HepG2 (cell line): ENCODE results near the gene MYL6B. TPM values are rescaled to one million over a fixed set of nuclear protein-coding genes. Genes with fewer than 3 reads are reported as not detected.

ENCODE experiments used
- AKAP8 ChIP-seq: sonication (generic); formaldehyde crosslinking; IDR thresholded peaks from 2 replicates; pipeline ENCODE4 v1.5.1; 2020; ENCODE audit warnings: mild to moderate bottlenecking, missing genetic modification reagents
- ARID2 ChIP-seq: sonication (generic); formaldehyde crosslinking; IDR thresholded peaks from 2 replicates; pipeline ENCODE4 v1.8.1; 2022; ENCODE audit warnings: mild to moderate bottlenecking, missing genetic modification reagents, borderline replicate concordance
- HNRNPK ChIP-seq: fragments of 200-400 bp; formaldehyde crosslinking; IDR thresholded peaks from 2 replicates; pipeline ENCODE4 v1.6.1; 2018; ENCODE audit warnings: low read length, low read depth, moderate library complexity, mild to moderate bottlenecking; ENCODE audit not compliant: poor library complexity, severe bottlenecking
- KLF16 ChIP-seq, 2 experiments: sonication (generic) in 1 of 2; formaldehyde crosslinking in 1 of 2; IDR thresholded peaks; 2 replicates each; pipeline versions ENCODE4 v1.6.1 to v1.8.0; 2016 to 2023; ENCODE audit warnings: missing genetic modification reagents in 2 of 2, missing compliant biosample characterization in 1 of 2
- MYC ChIP-seq: sonication (generic); formaldehyde crosslinking; IDR thresholded peaks from 2 replicates; pipeline ENCODE4 v1.9.0; 2021; ENCODE audit warnings: missing genetic modification reagents, borderline replicate concordance
- NRL ChIP-seq: sonication (generic); formaldehyde crosslinking; IDR thresholded peaks from 2 replicates; pipeline ENCODE4 v1.5.0; 2020; ENCODE audit warnings: missing genetic modification reagents, mild to moderate bottlenecking, moderate library complexity, borderline replicate concordance
- RBM22 ChIP-seq: fragments of 200-400 bp; formaldehyde crosslinking; optimal IDR thresholded peaks from 2 replicates; pipeline ENCODE3; 2017; ENCODE audit warnings: mild to moderate bottlenecking, low read length, moderate library complexity
- SP4 ChIP-seq: sonication (generic); formaldehyde crosslinking; IDR thresholded peaks from 2 replicates; pipeline ENCODE4 v1.8.1; 2023; ENCODE audit warnings: mild to moderate bottlenecking, missing genetic modification reagents
- ZFP36L1 ChIP-seq: sonication (generic); formaldehyde crosslinking; IDR thresholded peaks from 2 replicates; pipeline ENCODE4 v1.8.0; 2022; ENCODE audit warnings: mild to moderate bottlenecking, missing genetic modification reagents, moderate library complexity
- ZNF350 ChIP-seq: sonication (generic); formaldehyde crosslinking; IDR thresholded peaks from 2 replicates; pipeline ENCODE4 v1.4.0; 2020; ENCODE audit warnings: mild to moderate bottlenecking, low read depth, missing genetic modification reagents, borderline replicate concordance
- ZNF430 ChIP-seq: sonication (generic); formaldehyde crosslinking; IDR thresholded peaks from 2 replicates; pipeline ENCODE4 v1.9.0; 2021; ENCODE audit warnings: mild to moderate bottlenecking, missing genetic modification reagents
- ZNF703 ChIP-seq: sonication (generic); formaldehyde crosslinking; IDR thresholded peaks from 2 replicates; pipeline ENCODE4 v1.5.1; 2020; ENCODE audit warnings: missing genetic modification reagents, mild to moderate bottlenecking, moderate library complexity, borderline replicate concordance
- ZNF772 ChIP-seq: sonication (generic); formaldehyde crosslinking; IDR thresholded peaks from 2 replicates; pipeline ENCODE4 v1.5.0; 2020; ENCODE audit warnings: mild to moderate bottlenecking, missing genetic modification reagents
- polyA plus RNA-seq, 8 experiments: library from polyadenylated mRNA; depleted of rRNA in 3 of 8; stranded (reverse) in 7 of 8; unstranded in 1 of 8; fragments of >200 nt; fragmentation: Illumina TruSeq in 4 of 8; extraction: Trizol in 4 of 8; gene quantifications; 2 replicates each; pipeline versions ENCODE4 v1.2.1 to v1.2.3, GENCODE V29; 2011 to 2016; ENCODE audit warnings: low read depth in 4 of 8, missing spikeins in 1 of 8, mixed read lengths in 1 of 8; ENCODE audit not compliant: insufficient read depth in 1 of 8
- total RNA-seq, 5 experiments: library from RNA; depleted of rRNA; stranded (reverse); fragments of >200 nt; fragmentation: Illumina TruSeq; extraction: Trizol; gene quantifications; 2 replicates each; pipeline ENCODE4 v1.2.3, GENCODE V29; 2016; ENCODE audit warnings: low read depth in 1 of 5
- TF ChIP-seq, protein P1 (sequence below): sonication (generic); formaldehyde crosslinking; IDR thresholded peaks from 2 replicates; pipeline ENCODE4 v1.5.1; 2020; ENCODE audit warnings: mild to moderate bottlenecking, missing genetic modification reagents, borderline replicate concordance
- TF ChIP-seq, protein P2 (sequence below): sonication (generic); formaldehyde crosslinking; IDR thresholded peaks from 2 replicates; pipeline ENCODE4 v1.5.0; 2020; ENCODE audit warnings: mild to moderate bottlenecking, missing genetic modification reagents
- TF ChIP-seq, protein P3 (sequence below): sonication (generic); formaldehyde crosslinking; IDR thresholded peaks from 2 replicates; pipeline ENCODE4 v1.8.1; 2023; ENCODE audit warnings: mild to moderate bottlenecking, moderate library complexity, missing genetic modification reagents
- TF ChIP-seq, protein P4 (sequence below): IDR thresholded peaks from 2 replicates; pipeline ENCODE4 v1.6.1; 2012; ENCODE audit warnings: inconsistent platforms
- TF ChIP-seq, protein P5 (sequence below): sonication (generic); formaldehyde crosslinking; IDR thresholded peaks from 2 replicates; pipeline ENCODE4 v1.4.0; 2020; ENCODE audit warnings: missing genetic modification reagents

Gene MYL6B
- total and polyA plus RNA-seq, 2 of the 13 experiments (the other 11 are each of a cell fraction or from before 2014, with no cell fraction given): 75.7 to 88.7 TPM

DNA sequence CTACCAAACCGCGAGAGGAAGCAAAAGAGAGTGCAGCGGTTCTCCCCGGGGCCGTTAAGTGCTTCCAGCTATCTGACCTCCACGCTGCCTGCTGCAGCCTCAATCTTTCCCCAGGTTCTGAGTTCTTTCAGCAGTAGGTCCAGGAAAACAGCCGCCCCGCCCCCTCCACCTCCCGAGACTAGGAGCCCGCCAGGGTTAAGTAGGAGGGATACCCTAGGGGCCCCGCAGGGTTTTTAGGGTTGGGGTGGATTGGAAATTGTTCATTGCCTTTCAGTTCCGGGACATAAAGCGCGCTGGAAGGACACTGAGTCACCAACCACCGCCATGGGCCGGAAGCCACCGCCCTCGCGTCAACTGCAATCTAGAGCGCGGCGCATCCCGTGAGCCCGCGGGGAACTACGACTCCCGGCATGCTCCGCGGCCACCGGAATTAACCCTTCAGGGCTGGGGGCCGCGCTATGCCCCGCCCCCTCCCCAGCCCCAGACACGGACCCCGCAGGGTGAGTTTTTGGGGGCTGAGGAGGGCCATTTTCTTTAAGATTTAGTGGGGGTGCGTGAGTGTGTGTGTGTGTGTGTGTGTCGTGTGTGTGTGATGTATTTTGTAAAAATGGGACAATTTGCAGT is at the start of gene MYL6B (continued):
- TF ChIP-seq, protein P1, sequence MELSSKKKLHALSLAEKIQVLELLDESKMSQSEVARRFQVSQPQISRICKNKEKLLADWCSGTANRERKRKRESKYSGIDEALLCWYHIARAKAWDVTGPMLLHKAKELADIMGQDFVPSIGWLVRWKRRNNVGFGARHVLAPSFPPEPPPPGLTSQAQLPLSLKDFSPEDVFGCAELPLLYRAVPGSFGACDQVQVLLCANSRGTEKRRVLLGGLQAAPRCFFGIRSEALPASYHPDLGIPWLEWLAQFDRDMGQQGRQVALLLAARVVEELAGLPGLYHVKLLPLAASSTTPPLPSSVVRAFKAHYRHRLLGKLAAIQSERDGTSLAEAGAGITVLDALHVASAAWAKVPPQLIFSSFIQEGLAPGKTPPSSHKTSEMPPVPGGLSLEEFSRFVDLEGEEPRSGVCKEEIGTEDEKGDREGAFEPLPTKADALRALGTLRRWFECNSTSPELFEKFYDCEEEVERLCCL (CRISPR knock-in tag): no peak
- TF ChIP-seq, protein P2, sequence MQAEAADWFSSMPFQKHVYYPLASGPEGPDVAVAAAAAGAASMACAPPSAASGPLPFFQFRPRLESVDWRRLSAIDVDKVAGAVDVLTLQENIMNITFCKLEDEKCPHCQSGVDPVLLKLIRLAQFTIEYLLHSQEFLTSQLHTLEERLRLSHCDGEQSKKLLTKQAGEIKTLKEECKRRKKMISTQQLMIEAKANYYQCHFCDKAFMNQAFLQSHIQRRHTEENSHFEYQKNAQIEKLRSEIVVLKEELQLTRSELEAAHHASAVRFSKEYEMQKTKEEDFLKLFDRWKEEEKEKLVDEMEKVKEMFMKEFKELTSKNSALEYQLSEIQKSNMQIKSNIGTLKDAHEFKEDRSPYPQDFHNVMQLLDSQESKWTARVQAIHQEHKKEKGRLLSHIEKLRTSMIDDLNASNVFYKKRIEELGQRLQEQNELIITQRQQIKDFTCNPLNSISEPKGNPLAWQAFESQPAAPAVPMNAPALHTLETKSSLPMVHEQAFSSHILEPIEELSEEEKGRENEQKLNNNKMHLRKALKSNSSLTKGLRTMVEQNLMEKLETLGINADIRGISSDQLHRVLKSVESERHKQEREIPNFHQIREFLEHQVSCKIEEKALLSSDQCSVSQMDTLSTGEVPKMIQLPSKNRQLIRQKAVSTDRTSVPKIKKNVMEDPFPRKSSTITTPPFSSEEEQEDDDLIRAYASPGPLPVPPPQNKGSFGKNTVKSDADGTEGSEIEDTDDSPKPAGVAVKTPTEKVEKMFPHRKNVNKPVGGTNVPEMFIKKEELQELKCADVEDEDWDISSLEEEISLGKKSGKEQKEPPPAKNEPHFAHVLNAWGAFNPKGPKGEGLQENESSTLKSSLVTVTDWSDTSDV: no peak
- TF ChIP-seq MYC (CRISPR knock-in tag) (peak; percentile 82; the same call in 1 of the 2 replicates), KLF16 (CRISPR knock-in tag; IDR thresholded peaks at IDR 0.05) (peak in 1 of 2 experiments; percentile 28; a peak in 1 of 4 replicates), ZFP36L1 (CRISPR knock-in tag) (0 out of 2 replicates have a peak, but pooled peaks have one; percentile 15), AKAP8 (CRISPR knock-in tag) (no peak), NRL (no peak), ARID2 (no peak), RBM22 (no peak), SP4 (CRISPR knock-in tag) (peak; percentile 64; the same call in 1 of the 2 replicates), ZNF703 (CRISPR knock-in tag) (no peak), ZNF772 (peak; percentile 59; the same call in 1 of the 2 replicates), ZNF350 (CRISPR knock-in tag) (no peak), HNRNPK (no peak), ZNF430 (CRISPR knock-in tag) (no peak)
- TF ChIP-seq, protein P3, sequence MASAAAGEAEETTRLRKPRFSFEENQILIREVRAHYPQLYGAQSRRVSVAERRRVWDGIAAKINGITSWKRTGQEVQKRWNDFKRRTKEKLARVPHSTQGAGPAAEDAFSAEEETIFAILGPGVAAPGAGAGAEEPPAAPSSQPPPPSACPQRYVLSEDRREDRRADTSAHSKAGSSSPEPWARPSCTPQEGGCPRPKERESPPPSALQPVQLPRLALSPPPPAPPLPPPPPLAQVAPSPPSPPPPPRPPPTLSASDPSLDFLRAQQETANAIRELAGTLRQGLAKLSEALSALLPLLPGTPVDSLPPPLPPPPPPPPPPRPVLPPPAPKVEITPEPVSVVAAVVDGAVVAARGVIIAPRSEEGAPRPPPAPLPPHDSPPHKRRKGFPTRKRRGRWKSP (CRISPR knock-in tag): no peak; the same call in 1 of the 2 replicates
- TF ChIP-seq, protein P4, sequence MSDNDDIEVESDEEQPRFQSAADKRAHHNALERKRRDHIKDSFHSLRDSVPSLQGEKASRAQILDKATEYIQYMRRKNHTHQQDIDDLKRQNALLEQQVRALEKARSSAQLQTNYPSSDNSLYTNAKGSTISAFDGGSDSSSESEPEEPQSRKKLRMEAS: peak; percentile 47; the same call in 1 of the 2 replicates
- TF ChIP-seq, protein P5, sequence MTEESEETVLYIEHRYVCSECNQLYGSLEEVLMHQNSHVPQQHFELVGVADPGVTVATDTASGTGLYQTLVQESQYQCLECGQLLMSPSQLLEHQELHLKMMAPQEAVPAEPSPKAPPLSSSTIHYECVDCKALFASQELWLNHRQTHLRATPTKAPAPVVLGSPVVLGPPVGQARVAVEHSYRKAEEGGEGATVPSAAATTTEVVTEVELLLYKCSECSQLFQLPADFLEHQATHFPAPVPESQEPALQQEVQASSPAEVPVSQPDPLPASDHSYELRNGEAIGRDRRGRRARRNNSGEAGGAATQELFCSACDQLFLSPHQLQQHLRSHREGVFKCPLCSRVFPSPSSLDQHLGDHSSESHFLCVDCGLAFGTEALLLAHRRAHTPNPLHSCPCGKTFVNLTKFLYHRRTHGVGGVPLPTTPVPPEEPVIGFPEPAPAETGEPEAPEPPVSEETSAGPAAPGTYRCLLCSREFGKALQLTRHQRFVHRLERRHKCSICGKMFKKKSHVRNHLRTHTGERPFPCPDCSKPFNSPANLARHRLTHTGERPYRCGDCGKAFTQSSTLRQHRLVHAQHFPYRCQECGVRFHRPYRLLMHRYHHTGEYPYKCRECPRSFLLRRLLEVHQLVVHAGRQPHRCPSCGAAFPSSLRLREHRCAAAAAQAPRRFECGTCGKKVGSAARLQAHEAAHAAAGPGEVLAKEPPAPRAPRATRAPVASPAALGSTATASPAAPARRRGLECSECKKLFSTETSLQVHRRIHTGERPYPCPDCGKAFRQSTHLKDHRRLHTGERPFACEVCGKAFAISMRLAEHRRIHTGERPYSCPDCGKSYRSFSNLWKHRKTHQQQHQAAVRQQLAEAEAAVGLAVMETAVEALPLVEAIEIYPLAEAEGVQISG (CRISPR knock-in tag): peak; percentile 96
